Superior temporal gyrus (tissue), 1 donor: Measurements from ENCODE around the gene ADGRE3.

Experiments used
- DNase-seq: peaks from one replicate; pipeline ENCODE4 v3.0.0-alpha.2; 2016; ENCODE audit errors: extremely low spot score

Gene ADGRE3, protein sequence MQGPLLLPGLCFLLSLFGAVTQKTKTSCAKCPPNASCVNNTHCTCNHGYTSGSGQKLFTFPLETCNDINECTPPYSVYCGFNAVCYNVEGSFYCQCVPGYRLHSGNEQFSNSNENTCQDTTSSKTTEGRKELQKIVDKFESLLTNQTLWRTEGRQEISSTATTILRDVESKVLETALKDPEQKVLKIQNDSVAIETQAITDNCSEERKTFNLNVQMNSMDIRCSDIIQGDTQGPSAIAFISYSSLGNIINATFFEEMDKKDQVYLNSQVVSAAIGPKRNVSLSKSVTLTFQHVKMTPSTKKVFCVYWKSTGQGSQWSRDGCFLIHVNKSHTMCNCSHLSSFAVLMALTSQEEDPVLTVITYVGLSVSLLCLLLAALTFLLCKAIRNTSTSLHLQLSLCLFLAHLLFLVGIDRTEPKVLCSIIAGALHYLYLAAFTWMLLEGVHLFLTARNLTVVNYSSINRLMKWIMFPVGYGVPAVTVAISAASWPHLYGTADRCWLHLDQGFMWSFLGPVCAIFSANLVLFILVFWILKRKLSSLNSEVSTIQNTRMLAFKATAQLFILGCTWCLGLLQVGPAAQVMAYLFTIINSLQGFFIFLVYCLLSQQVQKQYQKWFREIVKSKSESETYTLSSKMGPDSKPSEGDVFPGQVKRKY

GRCh38 chr19:14674764-14675163 lies at the start of gene ADGRE3:
Gene ADGRE3 (minus strand): TSS chr19:14674844. CDS start chr19:14674770, 74 bp downstream.
- DNase-seq, result no peak

DNA sequence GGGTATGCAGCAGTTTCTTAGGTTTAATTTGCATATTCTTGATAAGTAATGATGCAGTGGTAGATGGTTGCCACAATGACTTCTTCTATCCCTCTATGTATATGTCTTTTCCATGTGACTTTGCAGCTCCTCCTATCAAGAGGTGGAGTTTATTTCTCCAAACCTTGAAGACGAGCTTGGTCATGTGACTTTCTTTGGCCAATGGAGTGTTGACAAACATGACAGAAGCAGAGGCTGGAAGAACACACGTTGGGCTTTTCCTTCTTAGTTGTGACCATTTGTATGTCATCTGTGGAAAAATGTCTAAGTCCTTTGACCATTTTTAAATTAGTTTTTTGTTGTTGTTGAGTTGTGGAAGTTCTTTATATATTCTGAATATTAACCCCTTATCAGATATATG lies 47.5 kb upstream of the ADGRE3 start:
- DNase-seq, result no peak

- DNase-seq, result no peak
These were observed 44.5 kb upstream of the ADGRE3 start for GRCh38 chr19:14719162-14719561.

GRCh38 chr19:14718522-14719116 lies 44.0 kb upstream of the ADGRE3 start:
- DNase-seq, result no peak

DNA sequence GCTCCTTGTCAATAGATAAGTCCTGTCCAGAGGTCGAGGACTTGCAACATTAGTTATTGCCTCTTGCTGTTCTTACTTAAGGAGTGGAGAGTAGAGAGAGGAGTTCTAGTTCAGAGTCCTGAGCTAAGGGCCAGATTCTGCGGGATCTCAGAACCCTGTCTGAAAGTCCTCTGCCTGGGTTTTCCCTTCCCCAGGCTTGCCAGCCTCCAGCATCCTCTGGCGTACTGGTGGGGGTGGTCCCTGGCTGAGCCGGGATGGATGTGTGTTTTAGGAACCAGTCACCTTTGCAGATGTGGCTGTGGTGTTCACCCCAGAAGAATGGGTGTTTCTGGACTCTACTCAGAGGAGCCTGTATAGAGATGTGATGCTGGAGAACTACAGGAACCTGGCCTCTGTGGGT lies 41.2 kb upstream of the ADGRE3 start:
- no peak for DNase-seq

DNA sequence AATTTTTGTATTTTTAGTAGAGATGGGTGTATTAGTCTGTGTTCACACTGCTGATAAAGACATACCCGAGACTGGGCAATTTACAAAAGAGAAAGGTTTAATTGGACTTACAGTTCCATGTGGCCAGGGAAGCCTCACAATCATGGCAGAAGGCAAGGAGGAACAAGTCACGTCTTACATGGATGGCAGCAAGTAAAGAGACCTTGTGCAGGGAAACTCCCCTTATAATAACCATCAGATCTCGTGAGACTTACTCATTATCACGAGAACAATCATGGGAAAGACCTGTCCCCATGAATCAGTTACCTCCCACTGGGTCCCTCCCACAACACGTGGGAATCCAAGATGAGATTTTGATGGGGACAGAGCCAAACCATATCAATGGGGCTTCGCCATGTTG lies 29.8 kb upstream of the ADGRE3 start:
- no peak for DNase-seq

DNA sequence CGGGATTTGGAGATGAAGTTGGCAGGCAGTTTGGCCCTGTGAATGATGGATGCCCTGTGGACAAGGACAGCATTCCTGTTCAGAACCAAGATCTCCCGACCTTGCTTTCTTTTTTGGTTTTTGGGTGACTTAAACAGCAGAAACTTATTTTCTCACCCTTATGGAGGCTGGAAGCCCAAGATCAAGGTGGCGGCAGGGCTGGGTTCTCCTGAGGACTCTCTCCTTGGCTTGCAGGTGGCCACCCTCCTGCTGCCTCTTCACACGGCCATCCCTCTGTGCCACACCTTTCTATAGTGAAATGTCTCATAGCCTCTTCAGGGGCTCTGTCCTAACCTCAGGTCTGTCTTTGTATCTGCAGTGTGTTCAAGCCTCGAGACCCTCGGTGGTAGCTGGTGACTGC lies 29.2 kb upstream of the ADGRE3 start:
- no peak for DNase-seq

GRCh38 chr19:14700711-14701375 lies 26.2 kb upstream of the ADGRE3 start:
- DNase-seq, result no peak

DNA sequence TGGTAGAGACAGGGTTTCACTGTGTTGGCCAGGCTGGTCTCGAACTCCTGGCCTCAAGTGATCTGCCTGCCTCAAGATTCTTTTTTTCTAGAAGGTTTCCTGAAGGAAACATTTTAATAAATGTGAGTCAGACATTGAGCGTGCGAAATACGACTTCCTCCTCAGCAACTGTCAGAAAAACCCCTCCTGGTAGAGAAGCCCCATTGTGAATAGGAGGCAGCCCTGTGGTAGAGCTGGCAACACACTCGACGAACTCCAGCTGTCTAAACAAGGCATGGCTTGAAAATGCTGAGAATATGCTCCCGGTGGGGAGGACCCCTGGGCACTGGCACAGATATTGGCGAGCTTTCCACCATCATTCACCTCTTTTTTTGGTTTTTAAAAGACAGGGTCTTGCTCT lies 25.0 kb upstream of the ADGRE3 start:
- no peak for DNase-seq

DNA sequence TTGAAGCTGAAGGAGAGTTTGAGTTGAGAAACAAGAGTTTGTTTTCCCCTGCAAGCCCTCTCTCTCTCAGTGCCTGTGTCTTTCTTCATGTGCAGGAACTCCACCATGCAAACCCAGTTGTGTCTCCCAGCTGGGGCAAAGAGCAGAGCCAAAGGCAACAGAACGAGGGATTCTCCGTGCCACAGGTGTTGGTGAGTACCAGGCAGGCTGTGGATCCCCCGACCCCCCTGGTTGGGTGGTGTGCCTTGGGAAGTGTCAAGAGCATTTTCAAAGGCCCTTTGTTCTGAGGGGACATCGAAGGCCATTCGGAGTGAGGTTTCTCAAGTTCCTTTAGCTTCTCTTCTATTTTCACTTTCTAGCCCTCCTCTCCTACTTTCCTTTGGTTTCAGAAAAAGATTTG lies 20.8 kb upstream of the ADGRE3 start:
- no peak for DNase-seq

DNA sequence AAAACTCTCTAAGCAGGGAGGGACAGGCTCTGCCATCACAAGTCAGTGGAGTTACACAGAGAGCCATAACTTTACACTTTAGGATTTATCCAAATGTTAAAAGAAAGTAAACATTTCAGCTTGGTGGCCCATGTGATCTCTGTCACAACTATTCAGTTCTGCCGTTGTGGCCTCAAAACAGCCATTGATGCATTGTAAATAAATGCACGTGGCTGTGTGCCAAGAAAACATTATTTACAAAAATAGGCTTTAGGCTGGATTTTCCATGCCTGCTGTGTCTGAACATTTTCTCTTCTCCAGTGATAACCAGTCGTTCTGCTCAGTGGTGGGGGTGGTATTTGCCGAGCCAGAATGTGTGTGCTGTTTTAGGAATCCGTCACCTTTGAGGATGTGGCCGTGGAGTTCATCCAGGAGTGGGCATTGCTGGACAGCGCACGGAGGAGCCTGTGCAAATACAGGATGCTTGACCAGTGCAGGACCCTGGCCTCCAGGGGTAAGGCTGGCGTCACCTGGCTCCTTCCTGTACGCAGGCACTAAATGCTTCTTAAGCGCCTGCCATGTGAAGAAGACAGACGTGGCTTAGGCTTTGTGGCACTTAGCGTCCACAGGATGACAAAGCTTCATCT lies 20.1 kb upstream of the ADGRE3 start:
- DNase-seq, result peak; percentile 7

DNA sequence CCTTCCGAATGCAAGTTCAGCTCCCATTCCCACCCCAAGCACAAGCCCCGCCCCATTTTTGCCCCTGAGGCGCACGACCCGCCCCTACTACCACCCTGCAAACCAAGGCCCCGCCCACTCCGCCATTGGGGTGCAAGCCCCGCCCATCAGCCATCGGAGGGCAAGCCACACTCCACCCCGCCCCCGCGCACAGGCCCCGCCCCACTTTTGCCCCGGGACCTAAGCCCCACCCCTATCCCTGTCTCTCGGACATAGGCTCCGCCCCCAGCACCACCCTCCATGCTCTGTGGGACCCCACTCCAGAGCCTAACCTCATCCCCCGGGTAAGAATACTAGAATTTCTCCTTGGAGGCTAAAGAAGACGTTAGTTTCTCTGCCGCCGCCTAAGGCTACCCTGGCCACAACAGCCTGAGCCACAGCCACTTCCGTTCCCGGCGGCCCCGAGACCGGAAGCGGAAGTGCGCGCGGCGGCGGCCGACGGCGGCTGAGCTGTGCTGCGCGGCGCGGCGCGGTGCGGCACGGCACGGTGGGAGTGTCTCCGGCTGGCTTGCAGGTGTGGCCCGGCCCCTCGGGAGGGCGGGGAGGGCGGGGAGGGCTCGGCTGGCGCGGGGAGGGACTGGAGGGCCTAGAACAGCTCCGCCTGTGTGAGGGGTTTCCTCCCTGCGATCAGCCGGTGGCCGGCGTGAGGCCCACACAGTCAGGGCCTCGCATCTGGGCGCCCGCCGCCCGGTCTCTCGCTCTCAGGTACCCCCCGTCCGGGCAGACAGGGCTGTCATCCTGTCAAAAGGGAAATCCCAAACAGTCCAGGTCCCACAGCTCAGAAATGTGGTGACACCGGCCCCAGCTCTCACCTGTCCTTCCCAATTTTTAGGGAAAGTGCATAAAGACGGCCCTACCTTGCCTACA lies 15.2 kb upstream of the ADGRE3 start, which contains the start of gene ZNF333:
Gene ZNF333 (plus strand): TSS at position 451 of the 906 bp plus-strand sequence. CDS start 3,444 bp downstream, outside the sequence.
- peak; percentile 82 for DNase-seq

- DNase-seq, result no peak
These were observed 11.8 kb upstream of the ADGRE3 start for GRCh38 chr19:14686411-14686810.

DNA sequence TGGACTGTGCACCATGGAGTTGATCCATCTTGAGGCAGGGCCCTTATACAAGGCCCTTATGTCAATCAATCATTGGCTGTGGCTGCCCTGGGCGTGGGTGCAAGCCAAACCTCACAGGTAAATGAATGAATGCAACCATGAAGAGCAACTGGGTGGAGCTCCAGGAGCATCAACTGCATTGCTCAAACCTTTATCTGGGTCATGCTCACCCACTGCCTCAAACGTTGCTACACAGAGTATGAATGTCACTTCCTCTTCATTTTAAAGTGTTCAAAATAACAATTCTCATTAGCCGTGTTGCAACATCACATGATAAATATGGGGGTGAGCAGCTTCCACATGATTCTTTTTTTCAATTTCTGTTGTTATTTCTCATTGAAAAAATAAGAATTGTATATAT lies 8.8 kb upstream of the ADGRE3 start:
- DNase-seq, result no peak

GRCh38 chr19:14682084-14682483 lies 7.4 kb upstream of the ADGRE3 start:
- DNase-seq, result no peak

DNA sequence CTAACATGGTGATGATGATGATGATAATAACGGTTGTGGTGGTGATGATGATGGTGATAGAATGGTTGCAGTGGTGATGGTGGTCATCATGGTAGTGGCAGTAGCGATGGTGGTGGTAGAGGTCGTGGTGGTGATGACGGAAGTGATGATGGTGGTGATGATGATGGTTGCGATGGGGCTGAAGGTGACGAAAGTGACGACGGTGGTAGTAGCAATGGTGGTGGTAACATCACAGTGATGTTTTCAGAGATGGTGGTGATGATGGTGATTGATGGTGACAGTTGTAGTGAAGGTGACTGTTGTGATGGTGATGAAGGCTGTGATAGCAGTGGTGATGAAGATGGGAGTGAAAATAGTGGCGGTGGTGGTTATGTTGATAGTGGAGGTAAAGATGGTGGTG lies 3.6 kb upstream of the ADGRE3 start:
- DNase-seq, result no peak

DNA sequence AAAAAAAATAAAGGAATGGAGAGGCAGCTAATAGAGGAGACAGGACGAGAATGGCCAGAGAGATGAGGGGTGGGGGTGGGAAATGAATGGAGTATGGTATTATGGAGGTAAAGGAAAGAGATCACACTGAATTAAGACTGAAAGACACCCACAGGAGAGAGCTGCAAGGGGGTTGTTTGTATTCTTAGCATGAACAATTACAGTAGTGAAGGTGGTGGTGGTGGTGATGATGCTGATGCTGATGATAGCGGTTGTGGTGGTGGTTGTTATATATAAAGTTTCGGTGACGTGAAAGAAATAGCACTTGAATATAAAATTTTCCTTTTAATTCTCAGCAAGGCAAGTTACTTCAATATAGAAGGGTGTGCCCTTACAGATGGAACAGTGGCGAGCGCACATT lies 2.8 kb upstream of the ADGRE3 start:
- no peak for DNase-seq

DNA sequence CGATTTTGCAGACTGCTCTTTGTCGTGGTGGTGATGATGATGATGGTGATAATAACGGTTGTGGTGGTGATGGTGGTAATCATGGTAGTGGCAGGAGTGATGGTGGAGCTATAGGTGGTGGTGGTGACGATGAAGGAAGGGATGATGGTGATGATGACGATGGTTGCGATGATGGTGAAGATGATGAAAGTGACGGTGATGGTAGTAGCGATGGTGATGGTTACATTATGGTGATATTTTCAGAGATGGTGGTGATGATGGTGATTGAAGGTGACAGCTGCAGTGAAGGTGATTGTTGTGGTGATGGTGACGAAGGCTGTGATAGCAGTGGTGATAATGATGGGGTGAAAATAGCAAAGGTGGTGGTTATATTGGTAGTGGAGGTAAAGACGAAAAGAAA lies 2.1 kb upstream of the ADGRE3 start:
- DNase-seq, result no peak

DNA sequence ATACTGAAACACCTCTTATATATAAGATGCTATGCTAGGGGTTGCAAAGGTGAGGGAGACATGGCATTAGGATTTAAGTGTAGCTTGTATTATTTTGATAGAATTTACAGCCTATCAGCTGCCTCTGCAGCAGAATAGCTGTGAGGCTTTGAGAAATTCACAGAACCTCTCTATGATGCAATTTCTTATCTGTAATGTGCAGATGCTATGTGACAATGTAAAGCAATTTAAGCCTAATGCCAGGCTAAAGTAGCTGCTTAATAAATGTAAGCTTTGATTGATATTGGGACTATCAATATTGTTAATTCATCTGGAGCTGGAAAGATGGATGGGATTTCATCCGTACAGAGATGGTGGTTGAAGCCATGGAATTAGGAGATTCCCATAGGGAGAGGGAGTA lies 1.6 kb downstream of the ADGRE3 start:
- DNase-seq, result no peak

DNA sequence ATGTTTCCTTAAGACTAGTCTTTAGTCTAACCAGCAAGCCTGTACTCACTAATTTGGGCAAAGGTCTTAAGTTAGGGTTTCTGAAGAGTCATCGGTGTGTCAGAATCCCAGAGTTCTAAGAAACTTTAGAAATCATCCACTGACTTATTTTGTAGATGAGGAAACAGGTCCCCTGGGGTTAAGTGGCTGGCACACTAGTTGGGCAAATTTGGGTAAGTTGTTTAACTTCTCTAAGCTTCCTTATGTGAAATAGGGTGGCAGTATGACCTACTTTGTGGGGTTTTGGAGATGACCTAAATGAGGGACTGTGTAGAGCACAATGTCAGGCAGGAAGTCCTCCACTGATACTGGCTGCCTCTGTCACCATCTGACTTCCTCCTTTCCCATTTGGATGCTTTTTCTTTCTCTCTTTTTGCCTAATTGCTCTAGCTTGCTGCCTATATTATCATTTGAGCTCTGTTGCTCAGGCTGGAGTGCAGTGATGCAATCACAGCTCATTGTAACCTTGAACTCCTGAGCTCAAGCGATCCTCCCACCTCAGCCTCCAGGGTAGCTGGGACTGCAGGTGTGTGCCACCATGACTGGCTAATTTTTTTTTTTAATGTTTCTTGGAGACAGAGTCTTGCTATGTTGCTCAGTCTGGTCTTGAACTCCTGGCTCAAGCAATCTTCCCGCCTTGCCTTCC lies 2.3 kb downstream of the ADGRE3 start:
- no peak for DNase-seq
